GM12878 (cell line): Measurements from ENCODE around the gene TMEM132D. TPM values are rescaled to one million over a fixed set of nuclear protein-coding genes. Genes with fewer than 3 reads are reported as not detected.

Experiments used
- ATAC-seq: fragments of 200-7000 bp; cut with Tn5 transposase; 3 replicates; pipeline ENCODE4 v1.9.1; 2020; ENCODE audit warnings: mild to moderate bottlenecking, moderate library complexity
- BruUV-seq: library from RNA; stranded (reverse); fragments of 400-500 nt; replicated peaks from 2 replicates; lab custom pipeline; 2021; lab: Mats Ljungman, UMichigan
- CTCF ChIA-PET: fragments of 300-600 bp; sonication (Branson Sonifier 250); formaldehyde crosslinking; extraction: SDS; loops from one replicate; lab custom pipeline; 2021; ENCODE audit warnings: inconsistent platforms; lab: Yijun Ruan, JAX
- POLR2A ChIA-PET: fragments of 350-600 bp; formaldehyde crosslinking; extraction: SDS; loops from one replicate; lab custom pipeline; 2021; ENCODE audit warnings: inconsistent platforms; lab: Charles Lee
- RAD21 ChIA-PET: fragments of 300-600 bp; sonication (Branson Sonifier 250); formaldehyde crosslinking; loops from one replicate; lab custom pipeline; 2023; ENCODE audit warnings: antibody characterized with exemption; ENCODE audit not compliant: unreplicated experiment; lab: Charles Lee
- SMC1A ChIA-PET: fragments of 300-600 bp; sonication (Branson Sonifier 250); formaldehyde crosslinking; loops from one replicate; lab custom pipeline; 2023; ENCODE audit not compliant: unreplicated experiment, uncharacterized antibody; lab: Charles Lee
- DNase-seq: peaks from one replicate; pipeline ENCODE4 v3.0.0-alpha.2; 2011; ENCODE audit warnings: low read depth, low spot score
- FAIRE-seq: peaks from 3 replicates; lab custom pipeline; 2011; peaks lifted over from hg19 to GRCh38; lab: Jason Lieb, UNC
- H2AFZ ChIP-seq: 2 replicates; pipeline ENCODE4 v1.6.0; 2011; ENCODE audit warnings: low read depth, low read length, control low read depth; ENCODE audit not compliant: control insufficient read depth
- H3K27ac ChIP-seq: 2 replicates; pipeline ENCODE4 v1.5.1; 2011; ENCODE audit warnings: control low read depth; ENCODE audit not compliant: control insufficient read depth, insufficient read depth
- H3K27me3 ChIP-seq, 2 experiments: replicated peaks in 1 of 2; 2 replicates each; pipeline versions ENCODE4 v1.6.0 to v1.6.1; 2011; ENCODE audit warnings: low read length in 1 of 2; ENCODE audit not compliant: control insufficient read depth in 2 of 2, insufficient read depth in 2 of 2
- H3K36me3 ChIP-seq, 2 experiments: 2 replicates each; pipeline ENCODE4 v1.5.1; 2011; ENCODE audit warnings: low read length in 1 of 2; ENCODE audit not compliant: control insufficient read depth in 2 of 2, insufficient read depth in 2 of 2
- H3K4me1 ChIP-seq: 2 replicates; pipeline ENCODE4 v1.6.1; 2011; ENCODE audit warnings: mild to moderate bottlenecking, low read length, moderate library complexity, mixed read lengths; ENCODE audit not compliant: control insufficient read depth, insufficient read depth
- H3K4me2 ChIP-seq: 2 replicates; pipeline ENCODE4 v1.6.0; 2011; ENCODE audit warnings: control low read depth; ENCODE audit not compliant: control insufficient read depth, insufficient read depth
- H3K4me3 ChIP-seq: fragments of 200-600 bp; sonication (generic); 2 replicates; pipeline ENCODE4 v1.5.1; 2016
- H3K79me2 ChIP-seq: 2 replicates; pipeline ENCODE4 v1.6.0; 2011; ENCODE audit warnings: low read length; ENCODE audit not compliant: control insufficient read depth, insufficient read depth
- H3K9ac ChIP-seq: 2 replicates; pipeline ENCODE4 v1.8.0; 2011; ENCODE audit warnings: low read length, control low read depth, mixed read lengths; ENCODE audit not compliant: control insufficient read depth, insufficient read depth
- H3K9me3 ChIP-seq: replicated peaks from 3 replicates; pipeline ENCODE4 v1.5.1; 2011; ENCODE audit warnings: mild to moderate bottlenecking, low read length; ENCODE audit not compliant: control insufficient read depth, insufficient read depth
- H4K20me1 ChIP-seq: 2 replicates; pipeline ENCODE4 v1.6.0; 2011; ENCODE audit not compliant: control insufficient read depth, insufficient read depth
- BMI1 ChIP-seq: fragments of 450-650 bp; IDR thresholded peaks from 2 replicates; pipeline ENCODE4 v1.6.1; 2016; ENCODE audit warnings: mild to moderate bottlenecking, moderate library complexity, borderline replicate concordance
- JUNB ChIP-seq: IDR thresholded peaks from 2 replicates; pipeline ENCODE4 v1.6.1; 2016; ENCODE audit warnings: antibody characterized with exemption, mild to moderate bottlenecking
- MXI1 ChIP-seq: fragments of 150-350 bp; IDR thresholded peaks from 2 replicates; pipeline ENCODE4 v1.6.1; 2011; ENCODE audit warnings: low read depth, mild to moderate bottlenecking, inconsistent platforms, low read length, improper control_type of control experiment
- PAX5 ChIP-seq: IDR thresholded peaks from 2 replicates; pipeline ENCODE4 v1.6.1; 2011; ENCODE audit warnings: low read depth, low read length, borderline replicate concordance
- WGBS: methylation state at CpG from one replicate; pipeline ENCODE4 v1.1.6; 2016; ENCODE audit warnings: low lambda C conversion rate; ENCODE audit not compliant: insufficient replicate concordance, insufficient coverage; ENCODE audit errors: missing lambda C conversion rate; 5-methylcytosine and 5-hydroxymethylcytosine counted together
- in situ Hi-C: fragments of 300-500 bp; cut with MboI; formaldehyde crosslinking; loops from 9 replicates; pipeline ENCODE4 v1.14.3; 2018; ENCODE audit warnings: mixed read lengths
- intact Hi-C: fragments of 100-400 bp; cut with micrococcal nuclease; formaldehyde crosslinking; loops from one replicate; pipeline ENCODE4 v1.14.2; 2022; ENCODE audit not compliant: unreplicated experiment
- polyA plus RNA-seq, 11 experiments: library from polyadenylated mRNA; depleted of rRNA in 4 of 11; unstranded in 6 of 11; stranded (reverse) in 5 of 11; fragments of >200 nt; fragmentation: Nextera tagmentation in 4 of 11; fragmentation: Illumina TruSeq in 1 of 11; extraction: Ambion mirVana in 4 of 11; extraction: Trizol in 1 of 11; gene quantifications; 1 replicate in 1 of 11; 2 replicates in 10 of 11; pipeline versions ENCODE4 v1.2.1 to v1.2.3, GENCODE V29; 2011 to 2016; ENCODE audit warnings: inconsistent platforms in 2 of 11, missing spikeins in 2 of 11, low read depth in 1 of 11
- total RNA-seq, 4 experiments: library from RNA; depleted of rRNA in 3 of 4; stranded (reverse); fragments of >200 nt in 3 of 4; fragmentation: Illumina TruSeq in 1 of 4; extraction: Trizol in 1 of 4; gene quantifications; 2 replicates each; pipeline versions ENCODE4 v1.2.1 to v1.2.3, GENCODE V29; 2013 to 2021
- TF ChIP-seq, protein P1 (sequence below): fragments of 450-650 bp; IDR thresholded peaks from 2 replicates; pipeline ENCODE4 v1.6.1; 2017; ENCODE audit warnings: low read depth, mild to moderate bottlenecking, moderate library complexity

The TMEM132D gene
- total and polyA plus RNA-seq, 10 of the 15 experiments (the other 5 are each of a cell fraction or from before 2014, with no cell fraction given), result under 0.01 to 0.12 (median 0.02) TPM; not detected in 3

DNA sequence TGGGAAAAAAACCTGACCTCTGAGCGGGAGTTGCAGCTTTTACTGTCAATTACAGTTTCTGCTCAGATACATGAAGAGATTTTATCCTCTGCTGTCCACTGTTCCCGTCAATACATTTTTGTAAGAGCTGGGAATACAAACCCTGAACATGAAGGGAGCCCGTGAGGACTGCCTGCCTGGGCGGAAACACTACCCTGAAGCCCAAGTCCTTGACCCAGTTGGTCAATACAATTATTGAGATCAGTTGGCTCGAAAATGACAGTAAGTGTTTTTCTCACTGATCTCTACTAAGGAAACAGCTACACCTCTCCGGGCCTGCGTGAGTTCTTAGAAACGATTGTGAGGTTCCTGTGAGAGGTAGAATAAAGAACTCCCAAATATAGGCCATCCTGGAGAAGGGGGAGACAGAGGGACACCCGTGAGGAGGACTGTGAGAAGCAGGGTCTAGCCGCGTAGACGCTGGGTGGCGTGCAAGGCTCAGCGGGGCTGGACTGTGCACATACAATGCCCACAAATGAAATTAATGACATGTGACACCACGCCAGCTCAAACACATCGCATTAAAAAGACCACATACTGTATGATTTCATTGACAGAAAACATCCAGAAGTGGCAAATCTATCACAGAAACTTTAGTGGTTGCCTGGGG lies 509.5 kb downstream of the TMEM132D start:
- intact Hi-C loops, result no loop called here
- DNase-seq (no peak), ATAC-seq (no peak)
- 35% methylated on average over 16 of the region's 16 CpGs for WGBS
- no TSS peak for BruUV-seq
- H4K20me1 ChIP-seq, result no peaks in the 10 kb centered on the region
- TF ChIP-seq BMI1 (no peak), JUNB (no peak)
- TF ChIP-seq, all 136 proteins: peak for 0
- H3K4me2 ChIP-seq, result no peak overlapping the region
- H3K9me3 ChIP-seq, result no peaks in the 10 kb centered on the region
- in situ Hi-C loops, result no loop called here
- CTCF ChIA-PET, result no interaction called here
- no peak overlapping the region for H3K27ac ChIP-seq
- H3K36me3 ChIP-seq, result no peaks in the 10 kb centered on the region
- SMC1A ChIA-PET, result no interaction called here
- no peak overlapping the region for H3K9ac ChIP-seq
- H3K4me1 ChIP-seq, result no peaks in the 10 kb centered on the region
- no peak overlapping the region for H3K4me3 ChIP-seq
- no peak overlapping the region for H2AFZ ChIP-seq
- RAD21 ChIA-PET, result no interaction called here
- FAIRE-seq, result no peak
- no peaks in the 10 kb centered on the region for H3K79me2 ChIP-seq
- no peaks in the 10 kb centered on the region for H3K27me3 ChIP-seq
- POLR2A ChIA-PET, result no interaction called here

GRCh38 chr12:129393357-129393937 lies 510.4 kb downstream of the TMEM132D start:
- Histone ChIP-seq H3K4me1 (no peaks in the 10 kb centered on the region), H3K27me3 (no peaks in the 10 kb centered on the region), H3K9me3 (no peaks in the 10 kb centered on the region), H4K20me1 (no peaks in the 10 kb centered on the region), H3K79me2 (no peaks in the 10 kb centered on the region), H3K4me3 (no peak overlapping the region), H3K4me2 (no peak overlapping the region), H3K27ac (no peak overlapping the region)
- intact Hi-C loops (no loop called here), in situ Hi-C loops (no loop called here)
- no TSS peak for BruUV-seq
- 1% methylated on average over 5 of the region's 5 CpGs for WGBS
- ATAC-seq (no peak), FAIRE-seq (no peak), DNase-seq (no peak)
- SMC1A ChIA-PET, result no interaction called here
- RAD21 ChIA-PET, result no interaction called here
- POLR2A ChIA-PET, result no interaction called here
- CTCF ChIA-PET, result no interaction called here
- no peak for TF ChIP-seq PAX5
- TF ChIP-seq, protein P1, sequence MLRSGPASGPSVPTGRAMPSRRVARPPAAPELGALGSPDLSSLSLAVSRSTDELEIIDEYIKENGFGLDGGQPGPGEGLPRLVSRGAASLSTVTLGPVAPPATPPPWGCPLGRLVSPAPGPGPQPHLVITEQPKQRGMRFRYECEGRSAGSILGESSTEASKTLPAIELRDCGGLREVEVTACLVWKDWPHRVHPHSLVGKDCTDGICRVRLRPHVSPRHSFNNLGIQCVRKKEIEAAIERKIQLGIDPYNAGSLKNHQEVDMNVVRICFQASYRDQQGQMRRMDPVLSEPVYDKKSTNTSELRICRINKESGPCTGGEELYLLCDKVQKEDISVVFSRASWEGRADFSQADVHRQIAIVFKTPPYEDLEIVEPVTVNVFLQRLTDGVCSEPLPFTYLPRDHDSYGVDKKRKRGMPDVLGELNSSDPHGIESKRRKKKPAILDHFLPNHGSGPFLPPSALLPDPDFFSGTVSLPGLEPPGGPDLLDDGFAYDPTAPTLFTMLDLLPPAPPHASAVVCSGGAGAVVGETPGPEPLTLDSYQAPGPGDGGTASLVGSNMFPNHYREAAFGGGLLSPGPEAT, result no peak
- TF ChIP-seq MXI1, result no peak
- TF ChIP-seq, all 136 proteins: peak for 0
- Histone ChIP-seq H2AFZ (no peak overlapping the region), H3K36me3 (no peaks in the 10 kb centered on the region), H3K9ac (no peak overlapping the region)
